Breast epithelium (tissue), 3 donors: ENCODE results near the gene SH3D21.

Experiments used
- CTCF ChIP-seq, 3 donors: fragments of 450-650 bp; IDR thresholded peaks; one replicate each; pipeline ENCODE4 v1.5.1; 2016 to 2017; ENCODE audit warnings: antibody characterized with exemption in 3 of 3, mild to moderate bottlenecking in 3 of 3, moderate library complexity in 3 of 3
- POLR2A ChIP-seq: fragments of 450-650 bp; IDR thresholded peaks from one replicate; pipeline ENCODE4 v1.6.1; 2016; ENCODE audit warnings: antibody characterized with exemption, mild to moderate bottlenecking, moderate library complexity
- POLR2AphosphoS5 ChIP-seq, 3 donors: sonication (generic); formaldehyde crosslinking; IDR thresholded peaks; one replicate each; pipeline ENCODE4 v1.6.1; 2017; ENCODE audit warnings: antibody characterized with exemption in 3 of 3

GRCh38 chr1:36274201-36274600 is 32.0 kb upstream of the SH3D21 start:
- TF ChIP-seq POLR2A (no peak), CTCF (IDR thresholded peaks at IDR 0.05) (no peak), POLR2AphosphoS5 (IDR thresholded peaks at IDR 0.05) (no peak)
